GM12878 (cell line): ENCODE measurements around the gene NKIRAS1. TPM values are rescaled to one million over a fixed set of nuclear protein-coding genes. Genes with fewer than 3 reads are reported as not detected.

ENCODE experiments used
- ATAC-seq: fragments of 200-7000 bp; cut with Tn5 transposase; 3 replicates; pipeline ENCODE4 v1.9.1; 2020; ENCODE audit warnings: mild to moderate bottlenecking, moderate library complexity
- BruUV-seq: library from RNA; stranded (reverse); fragments of 400-500 nt; replicated peaks from 2 replicates; lab custom pipeline; 2021; lab: Mats Ljungman, UMichigan
- CTCF ChIA-PET: fragments of 300-600 bp; sonication (Branson Sonifier 250); formaldehyde crosslinking; extraction: SDS; loops from one replicate; lab custom pipeline; 2021; ENCODE audit warnings: inconsistent platforms; lab: Yijun Ruan, JAX
- POLR2A ChIA-PET: fragments of 350-600 bp; formaldehyde crosslinking; extraction: SDS; loops from one replicate; lab custom pipeline; 2021; ENCODE audit warnings: inconsistent platforms; lab: Charles Lee
- RAD21 ChIA-PET: fragments of 300-600 bp; sonication (Branson Sonifier 250); formaldehyde crosslinking; loops from one replicate; lab custom pipeline; 2023; ENCODE audit warnings: antibody characterized with exemption; ENCODE audit not compliant: unreplicated experiment; lab: Charles Lee
- SMC1A ChIA-PET: fragments of 300-600 bp; sonication (Branson Sonifier 250); formaldehyde crosslinking; loops from one replicate; lab custom pipeline; 2023; ENCODE audit not compliant: unreplicated experiment, uncharacterized antibody; lab: Charles Lee
- DNase-seq: peaks from one replicate; pipeline ENCODE4 v3.0.0-alpha.2; 2011; ENCODE audit warnings: low read depth, low spot score
- FAIRE-seq: peaks from 3 replicates; lab custom pipeline; 2011; peaks lifted over from hg19 to GRCh38; lab: Jason Lieb, UNC
- H2AFZ ChIP-seq: 2 replicates; pipeline ENCODE4 v1.6.0; 2011; ENCODE audit warnings: low read depth, low read length, control low read depth; ENCODE audit not compliant: control insufficient read depth
- H3K27ac ChIP-seq: 2 replicates; pipeline ENCODE4 v1.5.1; 2011; ENCODE audit warnings: control low read depth; ENCODE audit not compliant: control insufficient read depth, insufficient read depth
- H3K27me3 ChIP-seq, 2 experiments: replicated peaks in 1 of 2; 2 replicates each; pipeline versions ENCODE4 v1.6.0 to v1.6.1; 2011; ENCODE audit warnings: low read length in 1 of 2; ENCODE audit not compliant: control insufficient read depth in 2 of 2, insufficient read depth in 2 of 2
- H3K36me3 ChIP-seq, 2 experiments: 2 replicates each; pipeline ENCODE4 v1.5.1; 2011; ENCODE audit warnings: low read length in 1 of 2; ENCODE audit not compliant: control insufficient read depth in 2 of 2, insufficient read depth in 2 of 2
- H3K4me1 ChIP-seq: 2 replicates; pipeline ENCODE4 v1.6.1; 2011; ENCODE audit warnings: mild to moderate bottlenecking, low read length, moderate library complexity, mixed read lengths; ENCODE audit not compliant: control insufficient read depth, insufficient read depth
- H3K4me2 ChIP-seq: 2 replicates; pipeline ENCODE4 v1.6.0; 2011; ENCODE audit warnings: control low read depth; ENCODE audit not compliant: control insufficient read depth, insufficient read depth
- H3K4me3 ChIP-seq: fragments of 200-600 bp; sonication (generic); 2 replicates; pipeline ENCODE4 v1.5.1; 2016
- H3K79me2 ChIP-seq: 2 replicates; pipeline ENCODE4 v1.6.0; 2011; ENCODE audit warnings: low read length; ENCODE audit not compliant: control insufficient read depth, insufficient read depth
- H3K9ac ChIP-seq: 2 replicates; pipeline ENCODE4 v1.8.0; 2011; ENCODE audit warnings: low read length, control low read depth, mixed read lengths; ENCODE audit not compliant: control insufficient read depth, insufficient read depth
- H3K9me3 ChIP-seq: replicated peaks from 3 replicates; pipeline ENCODE4 v1.5.1; 2011; ENCODE audit warnings: mild to moderate bottlenecking, low read length; ENCODE audit not compliant: control insufficient read depth, insufficient read depth
- H4K20me1 ChIP-seq: 2 replicates; pipeline ENCODE4 v1.6.0; 2011; ENCODE audit not compliant: control insufficient read depth, insufficient read depth
- EED ChIP-seq: sonication (generic); IDR thresholded peaks from 2 replicates; pipeline ENCODE4 v1.6.1; 2016; ENCODE audit warnings: antibody characterized with exemption, low read depth
- MEF2A ChIP-seq: IDR thresholded peaks from 2 replicates; pipeline ENCODE4 v1.6.1; 2011; ENCODE audit warnings: low read depth, mild to moderate bottlenecking, low read length, moderate library complexity; ENCODE audit not compliant: insufficient read depth
- MYC ChIP-seq: IDR thresholded peaks from 2 replicates; pipeline ENCODE4 v1.6.1; 2011; ENCODE audit warnings: mild to moderate bottlenecking, low read length, moderate library complexity, inconsistent platforms; ENCODE audit not compliant: insufficient read depth, insufficient replicate concordance, insufficient read length, severe bottlenecking
- SMC3 ChIP-seq: IDR thresholded peaks from 2 replicates; pipeline ENCODE4 v1.6.1; 2011; ENCODE audit warnings: low read length, improper control_type of control experiment, borderline replicate concordance
- WGBS: methylation state at CpG from one replicate; pipeline ENCODE4 v1.1.6; 2016; ENCODE audit warnings: low lambda C conversion rate; ENCODE audit not compliant: insufficient replicate concordance, insufficient coverage; ENCODE audit errors: missing lambda C conversion rate; 5-methylcytosine and 5-hydroxymethylcytosine counted together
- in situ Hi-C: fragments of 300-500 bp; cut with MboI; formaldehyde crosslinking; loops from 9 replicates; pipeline ENCODE4 v1.14.3; 2018; ENCODE audit warnings: mixed read lengths
- intact Hi-C: fragments of 100-400 bp; cut with micrococcal nuclease; formaldehyde crosslinking; loops from one replicate; pipeline ENCODE4 v1.14.2; 2022; ENCODE audit not compliant: unreplicated experiment
- polyA plus RNA-seq, 11 experiments: library from polyadenylated mRNA; depleted of rRNA in 4 of 11; unstranded in 6 of 11; stranded (reverse) in 5 of 11; fragments of >200 nt; fragmentation: Nextera tagmentation in 4 of 11; fragmentation: Illumina TruSeq in 1 of 11; extraction: Ambion mirVana in 4 of 11; extraction: Trizol in 1 of 11; gene quantifications; 1 replicate in 1 of 11; 2 replicates in 10 of 11; pipeline versions ENCODE4 v1.2.1 to v1.2.3, GENCODE V29; 2011 to 2016; ENCODE audit warnings: inconsistent platforms in 2 of 11, missing spikeins in 2 of 11, low read depth in 1 of 11
- total RNA-seq, 4 experiments: library from RNA; depleted of rRNA in 3 of 4; stranded (reverse); fragments of >200 nt in 3 of 4; fragmentation: Illumina TruSeq in 1 of 4; extraction: Trizol in 1 of 4; gene quantifications; 2 replicates each; pipeline versions ENCODE4 v1.2.1 to v1.2.3, GENCODE V29; 2013 to 2021
- TF ChIP-seq, protein P1 (sequence below): IDR thresholded peaks from 2 replicates; pipeline ENCODE4 v1.6.1; 2012; ENCODE audit warnings: improper control_type of control experiment, low read depth, low read length; ENCODE audit not compliant: insufficient replicate concordance
- TF ChIP-seq, protein P2 (sequence below): fragments of 450-650 bp; formaldehyde crosslinking; IDR thresholded peaks from 2 replicates; pipeline ENCODE4 v1.5.0; 2022; ENCODE audit warnings: mild to moderate bottlenecking, missing genetic modification characterization
- TF ChIP-seq, protein P3 (sequence below): IDR thresholded peaks from 2 replicates; pipeline ENCODE4 v1.6.1; 2012; ENCODE audit warnings: low read depth, low read length, improper control_type of control experiment
- TF ChIP-seq, protein P4 (sequence below): fragments of 150-350 bp; IDR thresholded peaks from 2 replicates; pipeline ENCODE4 v1.6.1; 2016; ENCODE audit warnings: low read depth, low read length

Gene NKIRAS1
- total and polyA plus RNA-seq, 10 of the 15 experiments (the other 5 are each of a cell fraction or from before 2014, with no cell fraction given), result 7.1 to 17.9 (median 10.9) TPM

DNA sequence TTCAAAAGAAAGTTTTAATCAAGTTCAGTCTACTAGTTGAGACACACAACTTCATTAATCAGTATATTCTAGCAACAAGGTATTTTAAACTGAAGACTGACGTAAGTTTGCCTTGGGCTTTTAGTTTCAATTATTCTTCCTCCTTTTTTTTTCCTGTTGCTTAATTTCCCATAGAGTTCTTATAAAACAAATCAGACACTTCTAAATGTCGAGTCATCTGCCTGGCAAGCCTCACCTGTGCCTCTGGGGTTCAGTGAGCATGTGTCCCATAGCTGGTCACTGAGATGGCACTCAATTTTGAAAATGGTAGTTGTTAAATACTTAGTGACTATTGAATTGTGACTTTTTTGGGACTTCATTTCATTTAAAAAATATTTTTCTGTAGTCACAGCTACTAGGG, 27.4 kb downstream of the NKIRAS1 start:
- no peak overlapping the region for H3K4me2 ChIP-seq
- FAIRE-seq, result no peak
- no peaks in the 10 kb centered on the region for H3K27me3 ChIP-seq
- H3K27ac ChIP-seq, result no peak overlapping the region
- H3K4me3 ChIP-seq, result no peak overlapping the region
- ChIA-PET SMC1A (interaction anchor here (0.7 to 4.8 kb wide), 12 partner anchors 13 to 240 kb away, joined by 3 to 36 read pairs (median 5); no protein-coding TSS in a partner anchor), CTCF (interaction anchor here (0.9 to 7.2 kb wide), 22 partner anchors 9 to 263 kb away, joined by 3 to 103 read pairs (median 8); partner anchors contain the start of genes NKIRAS1 and RPL15), RAD21 (interaction anchor here (1.0 to 2.1 kb wide), 10 partner anchors 19 to 107 kb away, joined by 3 to 20 read pairs (median 4); no protein-coding TSS in a partner anchor), POLR2A (no interaction called here)
- no peak for DNase-seq
- in situ Hi-C loops (no loop called here), intact Hi-C loops (no loop called here)
- no peak overlapping the region for H2AFZ ChIP-seq
- ATAC-seq, result no peak
- peaks cover 9 to 25% of the 10 kb centered on the region in 2 experiments for H3K36me3 ChIP-seq
- H3K9ac ChIP-seq, result no peak overlapping the region
- no peaks in the 10 kb centered on the region for H3K9me3 ChIP-seq
- TF ChIP-seq, protein P1, sequence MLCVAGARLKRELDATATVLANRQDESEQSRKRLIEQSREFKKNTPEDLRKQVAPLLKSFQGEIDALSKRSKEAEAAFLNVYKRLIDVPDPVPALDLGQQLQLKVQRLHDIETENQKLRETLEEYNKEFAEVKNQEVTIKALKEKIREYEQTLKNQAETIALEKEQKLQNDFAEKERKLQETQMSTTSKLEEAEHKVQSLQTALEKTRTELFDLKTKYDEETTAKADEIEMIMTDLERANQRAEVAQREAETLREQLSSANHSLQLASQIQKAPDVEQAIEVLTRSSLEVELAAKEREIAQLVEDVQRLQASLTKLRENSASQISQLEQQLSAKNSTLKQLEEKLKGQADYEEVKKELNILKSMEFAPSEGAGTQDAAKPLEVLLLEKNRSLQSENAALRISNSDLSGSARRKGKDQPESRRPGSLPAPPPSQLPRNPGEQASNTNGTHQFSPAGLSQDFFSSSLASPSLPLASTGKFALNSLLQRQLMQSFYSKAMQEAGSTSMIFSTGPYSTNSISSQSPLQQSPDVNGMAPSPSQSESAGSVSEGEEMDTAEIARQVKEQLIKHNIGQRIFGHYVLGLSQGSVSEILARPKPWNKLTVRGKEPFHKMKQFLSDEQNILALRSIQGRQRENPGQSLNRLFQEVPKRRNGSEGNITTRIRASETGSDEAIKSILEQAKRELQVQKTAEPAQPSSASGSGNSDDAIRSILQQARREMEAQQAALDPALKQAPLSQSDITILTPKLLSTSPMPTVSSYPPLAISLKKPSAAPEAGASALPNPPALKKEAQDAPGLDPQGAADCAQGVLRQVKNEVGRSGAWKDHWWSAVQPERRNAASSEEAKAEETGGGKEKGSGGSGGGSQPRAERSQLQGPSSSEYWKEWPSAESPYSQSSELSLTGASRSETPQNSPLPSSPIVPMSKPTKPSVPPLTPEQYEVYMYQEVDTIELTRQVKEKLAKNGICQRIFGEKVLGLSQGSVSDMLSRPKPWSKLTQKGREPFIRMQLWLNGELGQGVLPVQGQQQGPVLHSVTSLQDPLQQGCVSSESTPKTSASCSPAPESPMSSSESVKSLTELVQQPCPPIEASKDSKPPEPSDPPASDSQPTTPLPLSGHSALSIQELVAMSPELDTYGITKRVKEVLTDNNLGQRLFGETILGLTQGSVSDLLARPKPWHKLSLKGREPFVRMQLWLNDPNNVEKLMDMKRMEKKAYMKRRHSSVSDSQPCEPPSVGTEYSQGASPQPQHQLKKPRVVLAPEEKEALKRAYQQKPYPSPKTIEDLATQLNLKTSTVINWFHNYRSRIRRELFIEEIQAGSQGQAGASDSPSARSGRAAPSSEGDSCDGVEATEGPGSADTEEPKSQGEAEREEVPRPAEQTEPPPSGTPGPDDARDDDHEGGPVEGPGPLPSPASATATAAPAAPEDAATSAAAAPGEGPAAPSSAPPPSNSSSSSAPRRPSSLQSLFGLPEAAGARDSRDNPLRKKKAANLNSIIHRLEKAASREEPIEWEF, result no peak
- TF ChIP-seq MEF2A, result no peak
- TF ChIP-seq MYC, result no peak
- TF ChIP-seq, protein P2, sequence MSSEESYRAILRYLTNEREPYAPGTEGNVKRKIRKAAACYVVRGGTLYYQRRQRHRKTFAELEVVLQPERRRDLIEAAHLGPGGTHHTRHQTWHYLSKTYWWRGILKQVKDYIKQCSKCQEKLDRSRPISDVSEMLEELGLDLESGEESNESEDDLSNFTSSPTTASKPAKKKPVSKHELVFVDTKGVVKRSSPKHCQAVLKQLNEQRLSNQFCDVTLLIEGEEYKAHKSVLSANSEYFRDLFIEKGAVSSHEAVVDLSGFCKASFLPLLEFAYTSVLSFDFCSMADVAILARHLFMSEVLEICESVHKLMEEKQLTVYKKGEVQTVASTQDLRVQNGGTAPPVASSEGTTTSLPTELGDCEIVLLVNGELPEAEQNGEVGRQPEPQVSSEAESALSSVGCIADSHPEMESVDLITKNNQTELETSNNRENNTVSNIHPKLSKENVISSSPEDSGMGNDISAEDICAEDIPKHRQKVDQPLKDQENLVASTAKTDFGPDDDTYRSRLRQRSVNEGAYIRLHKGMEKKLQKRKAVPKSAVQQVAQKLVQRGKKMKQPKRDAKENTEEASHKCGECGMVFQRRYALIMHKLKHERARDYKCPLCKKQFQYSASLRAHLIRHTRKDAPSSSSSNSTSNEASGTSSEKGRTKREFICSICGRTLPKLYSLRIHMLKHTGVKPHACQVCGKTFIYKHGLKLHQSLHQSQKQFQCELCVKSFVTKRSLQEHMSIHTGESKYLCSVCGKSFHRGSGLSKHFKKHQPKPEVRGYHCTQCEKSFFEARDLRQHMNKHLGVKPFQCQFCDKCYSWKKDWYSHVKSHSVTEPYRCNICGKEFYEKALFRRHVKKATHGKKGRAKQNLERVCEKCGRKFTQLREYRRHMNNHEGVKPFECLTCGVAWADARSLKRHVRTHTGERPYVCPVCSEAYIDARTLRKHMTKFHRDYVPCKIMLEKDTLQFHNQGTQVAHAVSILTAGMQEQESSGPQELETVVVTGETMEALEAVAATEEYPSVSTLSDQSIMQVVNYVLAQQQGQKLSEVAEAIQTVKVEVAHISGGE (CRISPR knock-in tag), result no peak
- TF ChIP-seq, protein P3, sequence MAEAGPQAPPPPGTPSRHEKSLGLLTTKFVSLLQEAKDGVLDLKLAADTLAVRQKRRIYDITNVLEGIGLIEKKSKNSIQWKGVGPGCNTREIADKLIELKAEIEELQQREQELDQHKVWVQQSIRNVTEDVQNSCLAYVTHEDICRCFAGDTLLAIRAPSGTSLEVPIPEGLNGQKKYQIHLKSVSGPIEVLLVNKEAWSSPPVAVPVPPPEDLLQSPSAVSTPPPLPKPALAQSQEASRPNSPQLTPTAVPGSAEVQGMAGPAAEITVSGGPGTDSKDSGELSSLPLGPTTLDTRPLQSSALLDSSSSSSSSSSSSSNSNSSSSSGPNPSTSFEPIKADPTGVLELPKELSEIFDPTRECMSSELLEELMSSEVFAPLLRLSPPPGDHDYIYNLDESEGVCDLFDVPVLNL, result no peak
- TF ChIP-seq, protein P4, sequence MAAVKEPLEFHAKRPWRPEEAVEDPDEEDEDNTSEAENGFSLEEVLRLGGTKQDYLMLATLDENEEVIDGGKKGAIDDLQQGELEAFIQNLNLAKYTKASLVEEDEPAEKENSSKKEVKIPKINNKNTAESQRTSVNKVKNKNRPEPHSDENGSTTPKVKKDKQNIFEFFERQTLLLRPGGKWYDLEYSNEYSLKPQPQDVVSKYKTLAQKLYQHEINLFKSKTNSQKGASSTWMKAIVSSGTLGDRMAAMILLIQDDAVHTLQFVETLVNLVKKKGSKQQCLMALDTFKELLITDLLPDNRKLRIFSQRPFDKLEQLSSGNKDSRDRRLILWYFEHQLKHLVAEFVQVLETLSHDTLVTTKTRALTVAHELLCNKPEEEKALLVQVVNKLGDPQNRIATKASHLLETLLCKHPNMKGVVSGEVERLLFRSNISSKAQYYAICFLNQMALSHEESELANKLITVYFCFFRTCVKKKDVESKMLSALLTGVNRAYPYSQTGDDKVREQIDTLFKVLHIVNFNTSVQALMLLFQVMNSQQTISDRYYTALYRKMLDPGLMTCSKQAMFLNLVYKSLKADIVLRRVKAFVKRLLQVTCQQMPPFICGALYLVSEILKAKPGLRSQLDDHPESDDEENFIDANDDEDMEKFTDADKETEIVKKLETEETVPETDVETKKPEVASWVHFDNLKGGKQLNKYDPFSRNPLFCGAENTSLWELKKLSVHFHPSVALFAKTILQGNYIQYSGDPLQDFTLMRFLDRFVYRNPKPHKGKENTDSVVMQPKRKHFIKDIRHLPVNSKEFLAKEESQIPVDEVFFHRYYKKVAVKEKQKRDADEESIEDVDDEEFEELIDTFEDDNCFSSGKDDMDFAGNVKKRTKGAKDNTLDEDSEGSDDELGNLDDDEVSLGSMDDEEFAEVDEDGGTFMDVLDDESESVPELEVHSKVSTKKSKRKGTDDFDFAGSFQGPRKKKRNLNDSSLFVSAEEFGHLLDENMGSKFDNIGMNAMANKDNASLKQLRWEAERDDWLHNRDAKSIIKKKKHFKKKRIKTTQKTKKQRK, result no peak
- TF ChIP-seq SMC3, result no peak
- no peak for TF ChIP-seq EED
- H4K20me1 ChIP-seq, result no peaks in the 10 kb centered on the region; the same call in 1 of the 2 replicates
- H3K4me1 ChIP-seq, result no peaks in the 10 kb centered on the region
- peaks cover 2% of the 10 kb centered on the region for H3K79me2 ChIP-seq
- BruUV-seq, result no TSS peak
- 75% methylated on average over 2 of the region's 2 CpGs for WGBS
